KBM-7 (cell line): ENCODE data around the gene LRP1B.

Experiments
- DNase-seq: peaks from one replicate; pipeline ENCODE4 v3.0.0-alpha.2; 2015
- in situ Hi-C: fragments of 300-500 bp; cut with MboI; formaldehyde crosslinking; loops from 2 replicates; pipeline ENCODE4 v1.14.3; 2020; ENCODE audit warnings: low sequenced_read_pairs, low pct_unique_long_range_greater_than_20kb, mixed read lengths

Gene LRP1B

GRCh38 chr2:140210963-140211362 lies 1919.9 kb downstream of the LRP1B start:
- DNase-seq, result no peak
- in situ Hi-C loops, result no loop called here

- in situ Hi-C loops, result no loop called here
- DNase-seq, result no peak
Observed at GRCh38 chr2:140205093-140205492, 1925.7 kb downstream of the LRP1B start.

- DNase-seq, result no peak
- in situ Hi-C loops, result no loop called here
Observed at GRCh38 chr2:140203347-140203746, 1927.5 kb downstream of the LRP1B start.

GRCh38 chr2:140201572-140201971 lies 1929.2 kb downstream of the LRP1B start:
- in situ Hi-C loops, result no loop called here
- DNase-seq, result no peak

GRCh38 chr2:140200764-140201163 lies 1930.1 kb downstream of the LRP1B start:
- DNase-seq, result no peak
- in situ Hi-C loops, result no loop called here

- no peak for DNase-seq
- in situ Hi-C loops, result no loop called here
Observed at GRCh38 chr2:140200307-140200706, 1930.5 kb downstream of the LRP1B start.

GRCh38 chr2:140199312-140199711 lies 1931.5 kb downstream of the LRP1B start:
- in situ Hi-C loops, result no loop called here

GRCh38 chr2:140187086-140187485 lies 1943.7 kb downstream of the LRP1B start:
- no peak for DNase-seq
- in situ Hi-C loops, result no loop called here

More at GRCh38 chr2:140199312-140199711, 1931.5 kb downstream of the LRP1B start:
- DNase-seq, result no peak

GRCh38 chr2:140186313-140186712 lies 1944.5 kb downstream of the LRP1B start:
- DNase-seq, result no peak
- in situ Hi-C loops, result no loop called here

- no peak for DNase-seq
- in situ Hi-C loops, result no loop called here
Observed at GRCh38 chr2:140185076-140185475, 1945.7 kb downstream of the LRP1B start.

GRCh38 chr2:140183056-140183765 lies 1947.6 kb downstream of the LRP1B start:
- no peak for DNase-seq
- in situ Hi-C loops, result no loop called here
